ENCODE data around the gene VPS45. TPM values are rescaled to one million over a fixed set of nuclear protein-coding genes. Genes with fewer than 3 reads are reported as not detected.

VPS45 gene, protein sequence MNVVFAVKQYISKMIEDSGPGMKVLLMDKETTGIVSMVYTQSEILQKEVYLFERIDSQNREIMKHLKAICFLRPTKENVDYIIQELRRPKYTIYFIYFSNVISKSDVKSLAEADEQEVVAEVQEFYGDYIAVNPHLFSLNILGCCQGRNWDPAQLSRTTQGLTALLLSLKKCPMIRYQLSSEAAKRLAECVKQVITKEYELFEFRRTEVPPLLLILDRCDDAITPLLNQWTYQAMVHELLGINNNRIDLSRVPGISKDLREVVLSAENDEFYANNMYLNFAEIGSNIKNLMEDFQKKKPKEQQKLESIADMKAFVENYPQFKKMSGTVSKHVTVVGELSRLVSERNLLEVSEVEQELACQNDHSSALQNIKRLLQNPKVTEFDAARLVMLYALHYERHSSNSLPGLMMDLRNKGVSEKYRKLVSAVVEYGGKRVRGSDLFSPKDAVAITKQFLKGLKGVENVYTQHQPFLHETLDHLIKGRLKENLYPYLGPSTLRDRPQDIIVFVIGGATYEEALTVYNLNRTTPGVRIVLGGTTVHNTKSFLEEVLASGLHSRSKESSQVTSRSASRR
- total RNA-seq, result 10 to 100 TPM; 41.0 to 43.0 TPM

DNA sequence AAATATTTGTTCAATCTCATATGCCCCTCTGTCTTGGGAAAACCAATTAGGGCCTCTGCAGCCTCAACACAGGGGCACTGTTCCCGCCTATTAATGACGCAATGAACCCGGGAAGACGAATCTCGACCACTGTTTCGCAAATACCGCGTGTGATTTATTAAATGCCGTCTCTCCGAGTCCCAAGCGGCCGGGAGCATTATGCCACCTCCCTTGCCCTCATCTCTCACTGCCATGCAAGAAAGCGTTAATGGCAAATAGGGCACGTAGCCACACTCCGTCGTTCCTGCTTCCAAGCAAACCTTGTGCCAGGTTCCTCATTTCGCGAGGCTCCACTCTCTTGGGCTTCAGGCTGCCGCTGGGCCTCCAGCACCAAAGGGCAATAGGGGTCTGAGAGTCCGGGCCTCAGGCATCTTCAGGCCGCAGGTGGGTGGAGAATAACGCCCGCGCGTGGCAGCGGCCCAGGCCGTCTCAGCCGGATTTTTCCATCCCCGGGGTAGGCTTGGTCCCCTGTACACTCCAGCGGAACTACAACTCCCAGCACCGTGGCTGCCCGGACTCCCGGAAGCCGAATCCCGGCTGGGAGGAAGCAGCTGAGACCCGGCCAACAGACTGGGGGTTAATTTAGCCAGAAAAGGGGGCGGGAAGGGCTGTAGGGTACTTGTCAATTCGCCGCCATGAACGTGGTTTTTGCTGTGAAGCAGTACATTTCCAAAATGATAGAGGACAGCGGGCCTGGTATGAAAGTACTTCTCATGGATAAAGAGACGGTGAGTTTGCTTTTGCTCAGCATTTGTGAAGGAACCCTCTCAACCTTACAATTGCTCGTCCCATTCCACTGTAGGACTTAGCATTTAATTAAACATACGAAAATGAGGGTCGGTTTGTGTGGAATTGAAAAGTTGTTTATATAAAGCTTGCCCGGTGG lies at the start of gene VPS45:
Gene VPS45, plus strand, starts transcription at position 593 of the 925 bp plus-strand sequence. Its CDS starts 82 bp downstream, at position 675.

DNA sequence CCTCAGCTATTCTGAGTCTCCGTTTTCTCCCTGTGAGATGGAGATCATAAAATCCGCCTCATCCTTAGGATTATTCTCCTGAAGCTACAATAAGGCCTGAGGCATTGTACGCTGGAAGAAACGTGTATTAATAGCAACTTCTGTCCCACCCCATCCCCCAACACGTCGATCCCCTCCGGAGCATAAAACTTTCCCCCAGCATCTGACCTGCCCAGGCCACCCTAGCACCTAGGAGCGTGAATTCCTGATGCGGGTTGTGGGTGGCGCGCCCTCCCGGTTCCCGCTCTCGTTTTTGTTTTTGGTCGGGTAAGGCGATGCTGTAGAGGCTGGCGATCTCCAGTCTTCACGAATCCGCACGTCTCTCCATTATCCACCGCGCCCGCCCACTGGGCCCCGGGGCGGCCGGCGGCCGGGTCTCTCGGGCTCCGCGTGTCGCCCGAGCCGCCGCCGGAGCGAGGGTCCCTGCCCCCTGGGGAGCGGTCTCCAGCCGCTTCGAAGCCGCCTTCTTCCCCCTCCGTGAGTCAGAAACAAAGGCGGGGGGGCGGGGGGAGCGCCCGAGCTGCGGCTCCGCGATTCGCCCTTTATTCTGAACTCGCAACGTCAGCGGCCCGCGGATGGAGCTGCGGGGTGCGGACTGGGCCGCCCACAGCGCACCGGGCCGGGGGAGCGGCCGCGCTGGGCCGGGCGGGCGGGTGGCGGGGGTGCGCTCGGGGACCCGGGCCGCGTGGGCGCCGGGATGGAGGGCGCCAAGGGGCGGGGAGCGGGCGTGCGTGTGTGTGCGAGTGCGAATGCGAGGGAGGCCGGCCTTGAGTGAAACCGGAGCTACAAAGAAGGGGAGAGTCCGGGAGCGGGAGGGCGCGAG lies 81.9 kb downstream of the VPS45 start, which contains the start of gene PLEKHO1:
Gene PLEKHO1, plus strand, starts transcription at position 646 of the 862 bp plus-strand sequence. CDS start 342 bp downstream, outside the sequence.

Other genes with a start within 250 kb of the VPS45 start
- 10 to 100 TPM in 1 of 2 donors, 1 to 10 TPM in 1; 5.9 to 10.7 TPM for gene BOLA1, start 168.2 kb upstream of the VPS45 start, total RNA-seq
- 1 to 10 TPM; 3.1 to 4.0 TPM for gene SV2A, start 149.9 kb upstream of the VPS45 start, total RNA-seq
- gene SF3B4, start 140.0 kb upstream of the VPS45 start, total RNA-seq, result 10 to 100 TPM; 12.4 to 28.3 TPM
- gene MTMR11, start 130.9 kb upstream of the VPS45 start, total RNA-seq, result 1 to 10 TPM; 2.8 to 3.3 TPM
- 10 to 100 TPM; 33.7 to 39.3 TPM for gene OTUD7B, start 57.0 kb upstream of the VPS45 start, total RNA-seq
- gene PLEKHO1, start 82.1 kb downstream of the VPS45 start, total RNA-seq, result 10 to 100 TPM; 17.6 to 34.6 TPM
- gene ANP32E, start 168.3 kb downstream of the VPS45 start, total RNA-seq, result 10 to 100 TPM; 16.9 to 29.6 TPM
- gene CA14, start 190.0 kb downstream of the VPS45 start, total RNA-seq, result 10 to 100 TPM; 66.6 to 77.8 TPM
- gene APH1A, start 201.2 kb downstream of the VPS45 start, total RNA-seq, result 100 to 1,000 TPM; 102 to 139 TPM
- gene C1orf54, start 205.0 kb downstream of the VPS45 start, total RNA-seq, result 1 to 10 TPM; 1.7 to 2.7 TPM
- 1 to 10 TPM; 5.9 to 8.3 TPM for gene CIART, start 214.8 kb downstream of the VPS45 start, total RNA-seq
- gene MRPS21, start 226.1 kb downstream of the VPS45 start, total RNA-seq, result 10 to 100 TPM; 31.7 to 45.6 TPM

Data from melanocyte of skin (primary cell).